ENCODE data around the gene ZNF763.
"Not testable (repeated sequence)": the region's sequence is repeated elsewhere in the genome, so short reads cannot be mapped to it uniquely, and the experiment has no call there.

The ZNF763 gene

GRCh38 chr19:11971041-11971440 lies 6.2 kb downstream of the ZNF763 start:
- no peak for DNase-seq (ENCODE audit: low spot score)

- no peak for DNase-seq (ENCODE audit: low spot score)
These were observed 8.4 kb downstream of the ZNF763 start for GRCh38 chr19:11973019-11973810.

- no peak for DNase-seq (ENCODE audit: low spot score)
These were observed 13.8 kb downstream of the ZNF763 start for GRCh38 chr19:11978492-11979100.

GRCh38 chr19:11979527-11979926 lies 14.7 kb downstream of the ZNF763 start:
- no peak for DNase-seq (ENCODE audit: low spot score)

- DNase-seq (ENCODE audit: low spot score) = no peak
These were observed 17.7 kb downstream of the ZNF763 start for GRCh38 chr19:11982526-11982925.

GRCh38 chr19:11984986-11985385 lies 20.1 kb downstream of the ZNF763 start:
- peak; percentile 66 for DNase-seq (ENCODE audit: low spot score)

- no peak for DNase-seq (ENCODE audit: low spot score)
These were observed 21.9 kb downstream of the ZNF763 start for GRCh38 chr19:11986754-11987153.

- peak; percentile 90 for DNase-seq (ENCODE audit: low spot score)
These were observed 22.8 kb downstream of the ZNF763 start for GRCh38 chr19:11987405-11988281.

- DNase-seq (ENCODE audit: low spot score) = no peak
These were observed 24.2 kb downstream of the ZNF763 start for GRCh38 chr19:11989112-11989456.

- DNase-seq (ENCODE audit: low spot score) = not testable (repeated sequence)
These were observed 27.1 kb downstream of the ZNF763 start for GRCh38 chr19:11991921-11992320.

GRCh38 chr19:11995174-11995573 lies 30.3 kb downstream of the ZNF763 start:
- DNase-seq (ENCODE audit: low spot score) = no peak

GRCh38 chr19:12000152-12000981 lies 35.5 kb downstream of the ZNF763 start:
- no peak for DNase-seq (ENCODE audit: low spot score)

- no peak for DNase-seq (ENCODE audit: low spot score)
These were observed 50.3 kb downstream of the ZNF763 start for GRCh38 chr19:12015015-12015752.

- DNase-seq (ENCODE audit: low spot score) = no peak
These were observed 50.9 kb downstream of the ZNF763 start for GRCh38 chr19:12015753-12016116.

Small RNA genes lying within 50 kb of the gene (small RNA-seq; reads per million reads assigned to genes)
- 0 to 0.04 reads per million in 2 experiments for gene RNA5SP464
- 0 reads per million in 2 experiments for gene RNA5SP465

Measured in SK-N-DZ (cell line).